Measurements from ENCODE around the gene PDE3B. TPM values are rescaled to one million over a fixed set of nuclear protein-coding genes. Genes with fewer than 3 reads are reported as not detected.
"Not testable (repeated sequence)": the region's sequence is repeated elsewhere in the genome, so short reads cannot be mapped to it uniquely, and the experiment has no call there.

Gene PDE3B
- total RNA-seq (2014; rRNA removed; shearing (Covaris generic)), result 0.10 TPM in 1 of 2 replicates, not detected in the other

DNA sequence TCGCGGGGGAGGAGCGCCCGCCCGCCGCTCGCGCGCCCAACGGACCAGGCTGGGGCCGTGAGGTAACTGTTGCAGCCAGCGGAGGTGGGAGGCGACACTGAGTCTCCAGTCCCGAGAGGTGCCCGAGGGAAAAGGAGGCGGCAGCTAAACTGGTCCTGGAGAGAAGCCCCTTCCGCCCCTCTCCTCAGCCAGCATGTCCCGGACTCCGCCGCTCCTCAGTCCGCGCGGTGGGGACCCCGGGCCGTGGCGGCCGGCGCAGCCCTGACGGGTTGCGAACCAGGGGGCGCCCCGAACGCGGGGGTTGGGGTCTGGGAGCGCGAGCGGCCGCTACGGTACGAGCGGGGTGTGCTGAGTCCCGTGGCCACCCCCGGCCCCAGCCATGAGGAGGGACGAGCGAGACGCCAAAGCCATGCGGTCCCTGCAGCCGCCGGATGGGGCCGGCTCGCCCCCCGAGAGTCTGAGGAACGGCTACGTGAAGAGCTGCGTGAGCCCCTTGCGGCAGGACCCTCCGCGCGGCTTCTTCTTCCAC, at the start of gene PDE3B:
Gene PDE3B (plus strand): TSS at position 108 of the 529 bp plus-strand sequence. CDS start 272 bp downstream, at position 380.
- peak; percentile 16 for DNase-seq (ENCODE audit: low read depth)

DNA sequence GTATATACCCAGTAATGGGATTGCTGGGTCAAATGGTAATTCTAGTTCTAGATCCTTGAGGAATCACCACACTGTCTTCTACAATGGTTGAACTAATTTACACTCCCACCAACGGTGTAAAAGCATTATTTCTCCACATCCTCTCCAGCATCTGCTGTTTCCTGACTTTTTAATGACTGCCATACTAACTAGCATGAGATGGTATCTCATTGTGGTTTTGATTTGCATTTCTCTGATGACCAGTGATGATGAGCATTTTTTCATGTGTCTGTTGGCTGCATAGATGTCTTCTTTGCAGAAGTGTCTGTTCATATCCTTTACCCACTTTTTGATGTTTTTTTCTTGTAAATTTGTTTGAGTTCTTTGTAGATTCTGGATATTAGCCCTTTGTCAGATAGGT, 48.3 kb upstream of the PDE3B start:
- DNase-seq (ENCODE audit: low read depth), result not testable (repeated sequence)

- DNase-seq (ENCODE audit: low read depth), result no peak
Measured at GRCh38 chr11:14607713-14608112, 35.9 kb upstream of the PDE3B start.

GRCh38 chr11:14609902-14610301, 33.7 kb upstream of the PDE3B start:
- no peak for DNase-seq (ENCODE audit: low read depth)

DNA sequence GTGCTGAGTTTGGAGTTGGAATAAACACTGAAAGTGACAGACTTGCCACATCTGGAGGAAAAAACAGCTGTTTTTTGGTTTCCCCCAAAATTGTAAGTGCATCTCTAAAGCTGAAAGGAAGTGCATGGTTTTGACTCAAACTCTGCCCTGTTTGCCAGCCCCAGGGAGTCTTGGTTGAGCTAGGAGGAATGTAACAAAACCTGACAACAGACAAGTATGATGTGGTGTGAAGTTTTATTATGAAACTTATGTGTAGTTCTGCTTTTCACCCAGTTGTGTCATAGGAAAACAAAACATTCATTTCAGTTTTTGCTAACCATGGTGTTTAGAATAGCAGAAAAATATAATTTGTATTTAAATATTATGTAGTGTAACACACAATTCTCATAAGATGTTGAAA, 31.7 kb upstream of the PDE3B start:
- no peak for DNase-seq (ENCODE audit: low read depth)

DNA sequence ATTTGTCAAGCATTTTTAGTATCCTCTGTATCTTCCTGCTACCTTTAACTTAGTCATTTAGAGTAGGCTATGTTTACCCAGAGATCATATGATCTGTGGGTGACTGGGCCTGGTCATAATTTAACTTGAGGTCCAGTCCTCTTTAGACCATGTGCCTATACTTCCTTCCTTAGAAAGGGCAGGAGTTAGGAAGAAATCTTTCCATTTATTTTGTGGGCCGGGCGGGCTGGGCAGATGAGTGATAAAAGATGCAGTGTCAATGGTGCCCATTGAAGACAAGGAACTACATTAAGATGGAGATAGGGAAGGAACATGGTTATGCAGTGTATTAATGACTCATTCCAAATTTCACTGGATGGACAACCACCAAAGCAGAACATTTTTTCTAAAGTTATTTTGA, 30.9 kb upstream of the PDE3B start:
- DNase-seq (ENCODE audit: low read depth), result no peak

GRCh38 chr11:14614091-14614622, 29.4 kb upstream of the PDE3B start:
- DNase-seq (ENCODE audit: low read depth), result no peak

DNA sequence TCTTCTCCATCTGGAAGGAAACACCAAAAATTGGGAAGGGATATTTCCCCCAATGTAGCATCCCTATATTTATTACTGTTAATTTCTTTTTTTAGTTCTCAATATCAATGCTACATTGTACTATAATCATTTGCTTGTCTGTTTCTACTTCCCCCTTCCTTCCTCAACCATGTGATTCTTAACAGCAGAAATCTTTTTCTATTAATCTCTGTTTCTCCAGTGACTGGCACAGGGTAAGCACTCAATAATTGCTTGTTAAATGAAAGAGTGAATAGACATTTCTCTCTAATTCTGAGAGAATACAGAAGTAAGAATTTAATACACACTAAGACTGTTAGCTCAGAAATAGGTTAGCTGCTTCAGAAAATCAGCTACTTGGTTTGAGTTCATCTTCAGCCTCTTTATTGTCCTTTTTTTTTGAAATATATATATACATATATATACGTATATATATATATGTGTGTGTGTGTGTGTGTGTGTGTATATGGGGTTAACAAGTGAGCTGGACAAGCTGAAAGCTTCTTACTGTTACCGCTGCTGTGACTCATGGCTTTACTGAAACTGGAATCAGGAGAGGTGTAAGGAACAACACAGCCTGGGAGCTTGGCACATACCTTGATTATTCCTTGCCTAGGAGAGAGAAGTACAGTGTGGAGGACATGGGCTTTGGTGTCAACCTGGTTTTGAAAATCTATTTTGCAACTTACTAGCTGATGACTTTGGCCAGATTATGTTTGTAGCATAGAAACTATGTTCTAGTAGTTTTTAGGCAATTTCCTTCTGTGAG, 26.2 kb upstream of the PDE3B start:
- no peak for DNase-seq (ENCODE audit: low read depth)

- no peak for DNase-seq (ENCODE audit: low read depth)
Measured at GRCh38 chr11:14618060-14618459, 25.5 kb upstream of the PDE3B start.

DNA sequence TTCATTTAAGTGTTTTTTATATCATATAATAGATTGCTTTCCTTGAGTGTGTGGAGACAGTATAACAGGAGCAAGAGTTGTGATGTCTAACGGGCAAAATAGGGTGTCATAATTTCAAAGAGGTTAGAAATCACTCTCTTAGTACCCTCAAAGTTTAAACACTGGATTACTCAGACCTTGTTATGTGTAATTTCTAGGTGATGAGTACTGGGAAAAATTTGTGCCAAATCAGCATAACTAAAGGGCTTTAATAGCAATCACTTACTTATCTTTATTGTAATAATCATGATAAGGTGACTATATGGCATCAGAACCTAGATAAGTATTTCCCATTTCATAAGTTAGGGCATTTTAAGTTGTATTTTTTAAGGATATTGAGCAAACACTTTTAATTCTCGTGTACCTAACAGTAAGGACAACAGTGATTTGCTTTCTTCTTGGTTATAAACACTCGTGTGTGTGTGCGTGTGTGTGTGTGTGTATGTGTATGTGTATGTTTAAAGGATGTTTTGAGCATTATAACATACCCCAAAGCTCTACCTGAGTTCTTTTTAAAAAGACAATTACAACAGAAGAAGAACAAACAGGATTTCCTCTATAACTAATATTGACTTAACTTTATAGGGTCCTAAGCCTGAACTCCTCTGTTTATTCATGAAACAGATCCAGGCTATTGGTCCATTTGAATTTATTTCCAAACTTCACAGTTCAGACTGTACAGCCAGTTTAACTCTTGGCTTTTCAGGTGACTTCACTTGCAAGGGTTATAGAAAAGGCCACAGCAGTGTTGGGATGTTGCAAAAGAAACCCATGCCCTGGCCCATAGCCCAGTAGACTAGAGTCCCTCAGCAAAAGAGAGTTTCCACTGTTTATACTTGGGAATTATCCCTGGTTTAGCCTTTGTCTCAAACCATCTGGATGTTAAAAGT, 23.7 kb upstream of the PDE3B start:
- DNase-seq (ENCODE audit: low read depth), result no peak

GRCh38 chr11:14622223-14622954, 21.2 kb upstream of the PDE3B start:
- DNase-seq (ENCODE audit: low read depth), result no peak

DNA sequence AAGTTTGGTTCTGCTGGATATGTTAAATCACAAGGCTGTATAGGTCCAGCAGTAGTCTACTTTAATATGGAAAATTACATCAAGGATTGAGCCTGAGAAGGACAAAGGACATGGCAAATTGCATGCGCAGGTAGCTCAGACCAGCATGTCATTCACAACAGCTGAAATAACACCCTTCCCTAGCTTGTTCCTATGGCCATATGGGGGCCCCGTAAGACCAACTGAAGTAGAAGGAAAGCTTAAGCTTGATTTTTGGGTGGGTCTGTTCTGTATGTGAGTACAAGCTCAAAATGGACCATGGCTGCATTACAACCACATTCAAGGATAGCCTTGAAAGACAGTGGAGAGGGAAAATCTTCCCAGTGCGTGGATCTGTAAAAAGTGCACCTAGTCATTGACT, 20.6 kb upstream of the PDE3B start:
- no peak for DNase-seq (ENCODE audit: low read depth)

DNA sequence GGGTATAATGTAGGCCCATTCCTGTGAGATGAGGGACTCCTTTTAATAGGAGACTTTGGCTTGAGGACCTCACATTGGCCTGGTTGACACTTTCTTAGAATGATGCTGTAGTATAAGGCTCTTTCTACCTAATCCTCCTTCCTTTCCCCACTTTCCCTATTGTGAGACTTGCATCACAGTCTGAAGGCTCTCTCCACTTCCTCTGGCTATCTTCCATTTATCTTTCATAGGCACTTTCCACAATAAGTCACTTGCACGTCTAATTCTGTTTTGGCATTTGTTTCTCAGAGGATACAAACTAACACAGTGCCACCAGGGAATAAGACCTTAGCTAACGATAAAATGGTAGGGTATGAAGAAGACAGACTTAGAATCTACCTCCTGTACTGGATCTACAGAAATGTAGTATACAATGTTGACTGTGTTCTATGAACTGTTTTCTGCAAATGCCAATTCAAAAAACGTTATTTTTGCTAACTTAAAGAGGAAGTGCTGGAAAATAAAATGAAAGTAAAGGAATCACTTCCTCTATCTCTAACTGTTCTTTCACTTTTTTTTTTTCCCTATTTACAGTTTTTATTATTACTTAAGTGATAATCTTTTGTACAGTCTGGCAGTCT, 17.9 kb upstream of the PDE3B start:
- no peak for DNase-seq (ENCODE audit: low read depth)

- DNase-seq (ENCODE audit: low read depth), result no peak
Measured at GRCh38 chr11:14626650-14627049, 17.0 kb upstream of the PDE3B start.

GRCh38 chr11:14633506-14634224, 9.9 kb upstream of the PDE3B start:
- DNase-seq (ENCODE audit: low read depth), result not testable (repeated sequence)

- no peak for DNase-seq (ENCODE audit: low read depth)
Measured at GRCh38 chr11:14634813-14635212, 8.8 kb upstream of the PDE3B start.

- DNase-seq (ENCODE audit: low read depth), result no peak
Measured at GRCh38 chr11:14635546-14635945, 8.1 kb upstream of the PDE3B start.

GRCh38 chr11:14636119-14636518, 7.5 kb upstream of the PDE3B start:
- no peak for DNase-seq (ENCODE audit: low read depth)

DNA sequence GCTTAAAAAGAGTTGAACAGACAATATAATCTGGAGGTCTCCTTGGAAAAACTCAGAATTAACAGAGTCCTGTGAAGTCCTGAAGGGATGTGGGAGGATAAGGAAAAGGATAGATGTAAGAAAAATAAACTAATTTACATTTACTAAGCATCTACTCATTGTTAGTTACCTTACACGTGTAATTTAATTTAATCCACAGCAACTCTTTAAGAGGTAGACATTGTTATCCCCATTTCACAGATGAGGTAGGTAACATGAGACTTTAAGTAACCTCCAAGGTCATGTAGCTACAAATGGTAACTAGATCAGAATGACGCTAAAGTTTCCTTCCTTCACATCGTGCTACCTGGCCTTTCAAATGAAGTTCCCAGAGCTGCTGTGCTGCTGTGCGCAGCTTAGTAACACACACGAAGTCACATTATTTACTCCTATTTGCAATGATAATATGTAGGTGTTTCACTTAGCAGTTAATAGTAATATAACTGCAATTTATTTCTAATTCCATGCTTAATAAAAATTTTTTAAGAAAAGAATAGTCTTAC, 5.7 kb upstream of the PDE3B start:
- DNase-seq (ENCODE audit: low read depth), result no peak

DNA sequence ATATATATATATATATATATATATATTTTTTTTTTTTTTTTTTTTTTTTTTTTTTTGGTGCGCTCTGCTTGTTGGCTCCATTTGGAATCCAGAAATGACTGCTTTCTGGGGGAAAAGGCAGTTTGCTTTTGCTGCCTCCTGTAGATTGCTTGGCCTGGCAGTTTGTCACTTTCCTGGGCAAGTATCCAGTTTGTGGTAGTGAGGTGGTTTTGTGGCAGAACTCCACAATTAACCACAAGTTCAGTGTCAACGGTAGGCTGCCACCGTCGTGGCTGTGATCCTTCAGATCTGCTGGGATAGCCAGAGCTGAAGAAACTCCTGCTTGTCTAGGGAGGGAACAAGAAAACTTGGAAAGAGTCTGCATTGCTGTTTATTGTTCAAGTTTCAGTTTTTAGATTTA, 5.0 kb upstream of the PDE3B start:
- peak; percentile 14 for DNase-seq (ENCODE audit: low read depth)
